GM12878 (cell line): ENCODE data around the gene CCDC201. TPM values are rescaled to one million over a fixed set of nuclear protein-coding genes. Genes with fewer than 3 reads are reported as not detected.

Experiments
- ATAC-seq: fragments of 200-7000 bp; cut with Tn5 transposase; 3 replicates; pipeline ENCODE4 v1.9.1; 2020; ENCODE audit warnings: mild to moderate bottlenecking, moderate library complexity
- Bru-seq: library from RNA; stranded (reverse); fragments of 400-500 nt; gene quantifications from one replicate; lab custom pipeline; 2021; lab: Mats Ljungman, UMichigan
- BruChase-seq, 2 experiments: library from RNA; stranded (reverse); fragments of 400-500 nt; gene quantifications; one replicate each; lab custom pipeline; 2021; lab: Mats Ljungman, UMichigan
- BruUV-seq: library from RNA; stranded (reverse); fragments of 400-500 nt; replicated peaks from 2 replicates; lab custom pipeline; 2021; lab: Mats Ljungman, UMichigan
- CTCF ChIA-PET: fragments of 300-600 bp; sonication (Branson Sonifier 250); formaldehyde crosslinking; extraction: SDS; loops from one replicate; lab custom pipeline; 2021; ENCODE audit warnings: inconsistent platforms; lab: Yijun Ruan, JAX
- POLR2A ChIA-PET: fragments of 350-600 bp; formaldehyde crosslinking; extraction: SDS; loops from one replicate; lab custom pipeline; 2021; ENCODE audit warnings: inconsistent platforms; lab: Charles Lee
- RAD21 ChIA-PET: fragments of 300-600 bp; sonication (Branson Sonifier 250); formaldehyde crosslinking; loops from one replicate; lab custom pipeline; 2023; ENCODE audit warnings: antibody characterized with exemption; ENCODE audit not compliant: unreplicated experiment; lab: Charles Lee
- SMC1A ChIA-PET: fragments of 300-600 bp; sonication (Branson Sonifier 250); formaldehyde crosslinking; loops from one replicate; lab custom pipeline; 2023; ENCODE audit not compliant: unreplicated experiment, uncharacterized antibody; lab: Charles Lee
- DNase-seq: peaks from one replicate; pipeline ENCODE4 v3.0.0-alpha.2; 2011; ENCODE audit warnings: low read depth, low spot score
- FAIRE-seq: peaks from 3 replicates; lab custom pipeline; 2011; peaks lifted over from hg19 to GRCh38; lab: Jason Lieb, UNC
- H2AFZ ChIP-seq: 2 replicates; pipeline ENCODE4 v1.6.0; 2011; ENCODE audit warnings: low read depth, low read length, control low read depth; ENCODE audit not compliant: control insufficient read depth
- H3K27ac ChIP-seq: 2 replicates; pipeline ENCODE4 v1.5.1; 2011; ENCODE audit warnings: control low read depth; ENCODE audit not compliant: control insufficient read depth, insufficient read depth
- H3K27me3 ChIP-seq, 2 experiments: replicated peaks in 1 of 2; 2 replicates each; pipeline versions ENCODE4 v1.6.0 to v1.6.1; 2011; ENCODE audit warnings: low read length in 1 of 2; ENCODE audit not compliant: control insufficient read depth in 2 of 2, insufficient read depth in 2 of 2
- H3K36me3 ChIP-seq, 2 experiments: 2 replicates each; pipeline ENCODE4 v1.5.1; 2011; ENCODE audit warnings: low read length in 1 of 2; ENCODE audit not compliant: control insufficient read depth in 2 of 2, insufficient read depth in 2 of 2
- H3K4me1 ChIP-seq: 2 replicates; pipeline ENCODE4 v1.6.1; 2011; ENCODE audit warnings: mild to moderate bottlenecking, low read length, moderate library complexity, mixed read lengths; ENCODE audit not compliant: control insufficient read depth, insufficient read depth
- H3K4me2 ChIP-seq: 2 replicates; pipeline ENCODE4 v1.6.0; 2011; ENCODE audit warnings: control low read depth; ENCODE audit not compliant: control insufficient read depth, insufficient read depth
- H3K4me3 ChIP-seq: fragments of 200-600 bp; sonication (generic); 2 replicates; pipeline ENCODE4 v1.5.1; 2016
- H3K79me2 ChIP-seq: 2 replicates; pipeline ENCODE4 v1.6.0; 2011; ENCODE audit warnings: low read length; ENCODE audit not compliant: control insufficient read depth, insufficient read depth
- H3K9ac ChIP-seq: 2 replicates; pipeline ENCODE4 v1.8.0; 2011; ENCODE audit warnings: low read length, control low read depth, mixed read lengths; ENCODE audit not compliant: control insufficient read depth, insufficient read depth
- H3K9me3 ChIP-seq: replicated peaks from 3 replicates; pipeline ENCODE4 v1.5.1; 2011; ENCODE audit warnings: mild to moderate bottlenecking, low read length; ENCODE audit not compliant: control insufficient read depth, insufficient read depth
- H4K20me1 ChIP-seq: 2 replicates; pipeline ENCODE4 v1.6.0; 2011; ENCODE audit not compliant: control insufficient read depth, insufficient read depth
- FOXM1 ChIP-seq: IDR thresholded peaks from 2 replicates; pipeline ENCODE4 v1.6.1; 2012; ENCODE audit warnings: low read depth, mild to moderate bottlenecking, inconsistent platforms, low read length, moderate library complexity
- MYB ChIP-seq: fragments of 150-350 bp; IDR thresholded peaks from 2 replicates; pipeline ENCODE4 v1.6.1; 2014; ENCODE audit warnings: mild to moderate bottlenecking, low read depth, low read length, borderline replicate concordance
- POLR2A ChIP-seq: IDR thresholded peaks from 2 replicates; pipeline ENCODE4 v1.6.1; 2011; ENCODE audit warnings: low read depth, mild to moderate bottlenecking, low read length
- RUNX3 ChIP-seq: IDR thresholded peaks from 2 replicates; pipeline ENCODE4 v1.6.1; 2012; ENCODE audit warnings: low read length, inconsistent platforms
- SREBF2 ChIP-seq: IDR thresholded peaks from 2 replicates; pipeline ENCODE4 v1.6.1; 2012; ENCODE audit warnings: mild to moderate bottlenecking, low read length
- TARDBP ChIP-seq: IDR thresholded peaks from 2 replicates; pipeline ENCODE4 v1.6.1; 2016; ENCODE audit warnings: borderline replicate concordance
- WGBS: methylation state at CpG from one replicate; pipeline ENCODE4 v1.1.6; 2016; ENCODE audit warnings: low lambda C conversion rate; ENCODE audit not compliant: insufficient replicate concordance, insufficient coverage; ENCODE audit errors: missing lambda C conversion rate; 5-methylcytosine and 5-hydroxymethylcytosine counted together
- in situ Hi-C: fragments of 300-500 bp; cut with MboI; formaldehyde crosslinking; loops from 9 replicates; pipeline ENCODE4 v1.14.3; 2018; ENCODE audit warnings: mixed read lengths
- intact Hi-C: fragments of 100-400 bp; cut with micrococcal nuclease; formaldehyde crosslinking; loops from one replicate; pipeline ENCODE4 v1.14.2; 2022; ENCODE audit not compliant: unreplicated experiment
- long read RNA-seq, 2 experiments: library from polyadenylated mRNA; unstranded; transcript quantifications; one replicate each; pipeline ENCODE4 v2.0.0, GENCODE V29; 2019 to 2020
- polyA minus RNA-seq, 3 experiments: library from RNA; depleted of rRNA, polyadenylated mRNA; stranded (reverse); fragments of >200 nt; gene quantifications; 2 replicates each; pipeline ENCODE4 v1.2.3, GENCODE V29; 2011
- polyA plus RNA-seq, 11 experiments: library from polyadenylated mRNA; depleted of rRNA in 4 of 11; unstranded in 6 of 11; stranded (reverse) in 5 of 11; fragments of >200 nt; fragmentation: Nextera tagmentation in 4 of 11; fragmentation: Illumina TruSeq in 1 of 11; extraction: Ambion mirVana in 4 of 11; extraction: Trizol in 1 of 11; gene quantifications; 1 replicate in 1 of 11; 2 replicates in 10 of 11; pipeline versions ENCODE4 v1.2.1 to v1.2.3, GENCODE V29; 2011 to 2016; ENCODE audit warnings: inconsistent platforms in 2 of 11, missing spikeins in 2 of 11, low read depth in 1 of 11
- total RNA-seq, 4 experiments: library from RNA; depleted of rRNA in 3 of 4; stranded (reverse); fragments of >200 nt in 3 of 4; fragmentation: Illumina TruSeq in 1 of 4; extraction: Trizol in 1 of 4; gene quantifications; 2 replicates each; pipeline versions ENCODE4 v1.2.1 to v1.2.3, GENCODE V29; 2013 to 2021
- TF ChIP-seq, protein P1 (sequence below): fragments of 450-650 bp; IDR thresholded peaks from 2 replicates; pipeline ENCODE4 v1.6.1; 2017; ENCODE audit warnings: low read depth, mild to moderate bottlenecking, moderate library complexity
- TF ChIP-seq, protein P2 (sequence below): fragments of 450-650 bp; IDR thresholded peaks from 2 replicates; pipeline ENCODE4 v1.6.1; 2016; ENCODE audit warnings: mild to moderate bottlenecking, moderate library complexity, borderline replicate concordance
- TF ChIP-seq, protein P3 (sequence below): IDR thresholded peaks from 2 replicates; pipeline ENCODE4 v1.6.1; 2012; ENCODE audit warnings: low read depth, low read length, improper control_type of control experiment
- TF ChIP-seq, protein P4 (sequence below): IDR thresholded peaks from 2 replicates; pipeline ENCODE4 v1.6.1; 2011; ENCODE audit warnings: low read depth, mild to moderate bottlenecking, low read length, moderate library complexity, borderline replicate concordance; ENCODE audit errors: extremely low read depth
- TF ChIP-seq, protein P5 (sequence below), 3 experiments: IDR thresholded peaks in 2 of 3; conservative IDR thresholded peaks in 1 of 3; 2 replicates each; pipeline ENCODE4 v1.5.1; 2011; ENCODE audit warnings: low read depth in 3 of 3, low read length in 3 of 3, mild to moderate bottlenecking in 3 of 3, control low read depth in 2 of 3, moderate library complexity in 2 of 3, inconsistent platforms in 1 of 3, mixed read lengths in 1 of 3; ENCODE audit not compliant: control insufficient read depth in 2 of 3, insufficient read depth in 1 of 3; ENCODE audit errors: extremely low read depth in 1 of 3

Gene CCDC201, protein sequence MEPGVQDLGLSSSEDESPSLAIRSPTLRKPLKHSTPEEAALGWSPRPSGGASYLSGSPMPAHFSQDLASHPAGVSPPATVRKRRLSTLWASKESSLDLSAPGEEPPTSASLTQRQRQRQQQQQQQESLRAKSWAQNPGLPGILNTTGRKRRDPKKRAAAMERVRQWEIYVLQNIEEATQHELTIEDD
- not detected in 2 replicates for total RNA-seq (2013; cell fraction: nucleolus; rRNA removed)
- not detected in 2 replicates for total RNA-seq (2014; rRNA removed)
- total RNA-seq (2014; rRNA removed; fragmentation: Illumina TruSeq; extraction: Trizol) = not detected in 2 replicates
- not detected in 2 replicates for total RNA-seq (2021)
- not detected for polyA plus RNA-seq (2011; ENCODE audit: low read depth)
- polyA plus RNA-seq (2011; rRNA removed) = not detected in 2 replicates
- not detected in 2 replicates for polyA plus RNA-seq (2011; cell fraction: cytosol; rRNA removed)
- polyA plus RNA-seq (2011; cell fraction: nucleus; rRNA removed) = not detected in 2 replicates
- polyA plus RNA-seq (2012) = not detected in 2 replicates
- polyA plus RNA-seq (2014; fragmentation: Illumina TruSeq; extraction: Trizol) = not detected in 2 replicates
- not detected for polyA plus RNA-seq (2014; fragmentation: Nextera tagmentation; extraction: Ambion mirVana)
- not detected in 2 replicates for polyA plus RNA-seq (2014; rRNA removed)
- under 1 TPM in 1 of 2 experiments, not detected in 1; 0.10 TPM for polyA plus RNA-seq (2016; fragmentation: Nextera tagmentation; extraction: Ambion mirVana)
- not detected in 2 replicates for polyA minus RNA-seq (2011; rRNA and poly(A)+ RNA removed)
- not detected in 2 replicates for polyA minus RNA-seq (2011; cell fraction: cytosol; rRNA and poly(A)+ RNA removed)
- not detected in 2 replicates for polyA minus RNA-seq (2011; cell fraction: nucleus; rRNA and poly(A)+ RNA removed)
- Bru-seq, nascent RNA = not detected
- BruChase-seq, experiment 1, labeled RNA remaining after a 6-hour chase = not detected
- not detected for BruChase-seq, experiment 2, labeled RNA remaining after a 2-hour chase
- long read RNA-seq, experiment 1 = 0 reads
- long read RNA-seq, experiment 2 = 0 reads

DNA sequence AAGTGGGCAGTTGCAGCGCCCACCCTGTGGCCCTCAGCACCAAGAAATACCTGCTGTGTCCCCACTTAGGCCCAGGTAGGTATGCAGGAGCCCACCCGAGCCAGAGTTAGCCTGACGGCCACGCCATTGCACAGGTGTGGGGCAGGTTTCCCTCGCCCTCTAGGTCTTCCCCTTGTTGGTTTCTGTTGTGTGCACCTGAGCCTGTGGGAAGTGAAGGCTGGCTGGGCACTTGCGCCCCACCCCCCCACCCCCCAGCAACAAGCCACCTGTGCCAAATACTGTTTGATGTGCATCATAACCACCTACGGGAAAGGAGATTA lies at the start of gene CCDC201:
Gene CCDC201 (minus strand): TSS at position 48 of the 320 bp plus-strand sequence. CDS start 75 bp downstream, outside the sequence.
- CTCF ChIA-PET = interaction anchor here (0.6 to 1.2 kb wide), 3 partner anchors 9 to 539 kb away, joined by 3 read pairs; no protein-coding TSS in a partner anchor
- Histone ChIP-seq H3K4me1 (no peaks in the 10 kb centered on the region), H3K4me3 (no peak within 1 kb of the TSS), H4K20me1 (no peaks in the 10 kb centered on the region), H3K36me3 (no peaks in the 10 kb centered on the region), H3K9me3 (no peaks in the 10 kb centered on the region), H3K27ac (no peak within 1 kb of the TSS), H3K27me3 (no peaks in the 10 kb centered on the region; a peak in 1 of 4 replicates), H3K4me2 (no peak within 1 kb of the TSS), H3K79me2 (no peaks in the 10 kb centered on the region), H3K9ac (no peak within 1 kb of the TSS), H2AFZ (no peak within 1 kb of the TSS)
- ATAC-seq (no peak), FAIRE-seq (no peak), DNase-seq (no peak)
- POLR2A ChIA-PET = no interaction called here
- RAD21 ChIA-PET = interaction anchor here (0.7 kb wide), 1 partner anchor 17 kb away, joined by 3 read pairs; no protein-coding TSS in a partner anchor
- intact Hi-C loops = no loop called here
- WGBS = 26% methylated on average over 6 of the region's 7 CpGs
- in situ Hi-C loops = loop anchor here (25.0 kb wide), 1 partner anchor 711 kb away; the partner anchor contains the start of gene RAMP3
- no TSS peak for BruUV-seq
- SMC1A ChIA-PET = no interaction called here
- TF ChIP-seq FOXM1 = no peak
- TF ChIP-seq, protein P1, sequence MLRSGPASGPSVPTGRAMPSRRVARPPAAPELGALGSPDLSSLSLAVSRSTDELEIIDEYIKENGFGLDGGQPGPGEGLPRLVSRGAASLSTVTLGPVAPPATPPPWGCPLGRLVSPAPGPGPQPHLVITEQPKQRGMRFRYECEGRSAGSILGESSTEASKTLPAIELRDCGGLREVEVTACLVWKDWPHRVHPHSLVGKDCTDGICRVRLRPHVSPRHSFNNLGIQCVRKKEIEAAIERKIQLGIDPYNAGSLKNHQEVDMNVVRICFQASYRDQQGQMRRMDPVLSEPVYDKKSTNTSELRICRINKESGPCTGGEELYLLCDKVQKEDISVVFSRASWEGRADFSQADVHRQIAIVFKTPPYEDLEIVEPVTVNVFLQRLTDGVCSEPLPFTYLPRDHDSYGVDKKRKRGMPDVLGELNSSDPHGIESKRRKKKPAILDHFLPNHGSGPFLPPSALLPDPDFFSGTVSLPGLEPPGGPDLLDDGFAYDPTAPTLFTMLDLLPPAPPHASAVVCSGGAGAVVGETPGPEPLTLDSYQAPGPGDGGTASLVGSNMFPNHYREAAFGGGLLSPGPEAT = no peak
- no peak for TF ChIP-seq RUNX3
- TF ChIP-seq, protein P2, sequence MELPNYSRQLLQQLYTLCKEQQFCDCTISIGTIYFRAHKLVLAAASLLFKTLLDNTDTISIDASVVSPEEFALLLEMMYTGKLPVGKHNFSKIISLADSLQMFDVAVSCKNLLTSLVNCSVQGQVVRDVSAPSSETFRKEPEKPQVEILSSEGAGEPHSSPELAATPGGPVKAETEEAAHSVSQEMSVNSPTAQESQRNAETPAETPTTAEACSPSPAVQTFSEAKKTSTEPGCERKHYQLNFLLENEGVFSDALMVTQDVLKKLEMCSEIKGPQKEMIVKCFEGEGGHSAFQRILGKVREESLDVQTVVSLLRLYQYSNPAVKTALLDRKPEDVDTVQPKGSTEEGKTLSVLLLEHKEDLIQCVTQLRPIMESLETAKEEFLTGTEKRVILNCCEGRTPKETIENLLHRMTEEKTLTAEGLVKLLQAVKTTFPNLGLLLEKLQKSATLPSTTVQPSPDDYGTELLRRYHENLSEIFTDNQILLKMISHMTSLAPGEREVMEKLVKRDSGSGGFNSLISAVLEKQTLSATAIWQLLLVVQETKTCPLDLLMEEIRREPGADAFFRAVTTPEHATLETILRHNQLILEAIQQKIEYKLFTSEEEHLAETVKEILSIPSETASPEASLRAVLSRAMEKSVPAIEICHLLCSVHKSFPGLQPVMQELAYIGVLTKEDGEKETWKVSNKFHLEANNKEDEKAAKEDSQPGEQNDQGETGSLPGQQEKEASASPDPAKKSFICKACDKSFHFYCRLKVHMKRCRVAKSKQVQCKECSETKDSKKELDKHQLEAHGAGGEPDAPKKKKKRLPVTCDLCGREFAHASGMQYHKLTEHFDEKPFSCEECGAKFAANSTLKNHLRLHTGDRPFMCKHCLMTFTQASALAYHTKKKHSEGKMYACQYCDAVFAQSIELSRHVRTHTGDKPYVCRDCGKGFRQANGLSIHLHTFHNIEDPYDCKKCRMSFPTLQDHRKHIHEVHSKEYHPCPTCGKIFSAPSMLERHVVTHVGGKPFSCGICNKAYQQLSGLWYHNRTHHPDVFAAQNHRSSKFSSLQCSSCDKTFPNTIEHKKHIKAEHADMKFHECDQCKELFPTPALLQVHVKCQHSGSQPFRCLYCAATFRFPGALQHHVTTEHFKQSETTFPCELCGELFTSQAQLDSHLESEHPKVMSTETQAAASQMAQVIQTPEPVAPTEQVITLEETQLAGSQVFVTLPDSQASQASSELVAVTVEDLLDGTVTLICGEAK = no peak
- no peak for TF ChIP-seq MYB
- TF ChIP-seq TARDBP = no peak
- no peak for TF ChIP-seq SREBF2
- TF ChIP-seq POLR2A = no peak
- TF ChIP-seq, protein P3, sequence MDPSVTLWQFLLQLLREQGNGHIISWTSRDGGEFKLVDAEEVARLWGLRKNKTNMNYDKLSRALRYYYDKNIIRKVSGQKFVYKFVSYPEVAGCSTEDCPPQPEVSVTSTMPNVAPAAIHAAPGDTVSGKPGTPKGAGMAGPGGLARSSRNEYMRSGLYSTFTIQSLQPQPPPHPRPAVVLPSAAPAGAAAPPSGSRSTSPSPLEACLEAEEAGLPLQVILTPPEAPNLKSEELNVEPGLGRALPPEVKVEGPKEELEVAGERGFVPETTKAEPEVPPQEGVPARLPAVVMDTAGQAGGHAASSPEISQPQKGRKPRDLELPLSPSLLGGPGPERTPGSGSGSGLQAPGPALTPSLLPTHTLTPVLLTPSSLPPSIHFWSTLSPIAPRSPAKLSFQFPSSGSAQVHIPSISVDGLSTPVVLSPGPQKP = no peak
- TF ChIP-seq, protein P4, sequence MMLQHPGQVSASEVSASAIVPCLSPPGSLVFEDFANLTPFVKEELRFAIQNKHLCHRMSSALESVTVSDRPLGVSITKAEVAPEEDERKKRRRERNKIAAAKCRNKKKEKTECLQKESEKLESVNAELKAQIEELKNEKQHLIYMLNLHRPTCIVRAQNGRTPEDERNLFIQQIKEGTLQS = no peak
- TF ChIP-seq, protein P5, sequence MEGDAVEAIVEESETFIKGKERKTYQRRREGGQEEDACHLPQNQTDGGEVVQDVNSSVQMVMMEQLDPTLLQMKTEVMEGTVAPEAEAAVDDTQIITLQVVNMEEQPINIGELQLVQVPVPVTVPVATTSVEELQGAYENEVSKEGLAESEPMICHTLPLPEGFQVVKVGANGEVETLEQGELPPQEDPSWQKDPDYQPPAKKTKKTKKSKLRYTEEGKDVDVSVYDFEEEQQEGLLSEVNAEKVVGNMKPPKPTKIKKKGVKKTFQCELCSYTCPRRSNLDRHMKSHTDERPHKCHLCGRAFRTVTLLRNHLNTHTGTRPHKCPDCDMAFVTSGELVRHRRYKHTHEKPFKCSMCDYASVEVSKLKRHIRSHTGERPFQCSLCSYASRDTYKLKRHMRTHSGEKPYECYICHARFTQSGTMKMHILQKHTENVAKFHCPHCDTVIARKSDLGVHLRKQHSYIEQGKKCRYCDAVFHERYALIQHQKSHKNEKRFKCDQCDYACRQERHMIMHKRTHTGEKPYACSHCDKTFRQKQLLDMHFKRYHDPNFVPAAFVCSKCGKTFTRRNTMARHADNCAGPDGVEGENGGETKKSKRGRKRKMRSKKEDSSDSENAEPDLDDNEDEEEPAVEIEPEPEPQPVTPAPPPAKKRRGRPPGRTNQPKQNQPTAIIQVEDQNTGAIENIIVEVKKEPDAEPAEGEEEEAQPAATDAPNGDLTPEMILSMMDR (IDR thresholded peaks at IDR 0.05 in 2 of 3, conservative IDR thresholded peaks at IDR 0.05 in 1 of 3; ENCODE audit: control insufficient read depth in 2 of 3, extremely low read depth in 1 of 3, insufficient read depth in 1 of 3, low read depth in 3 of 3, low read length in 3 of 3) = no peak
